Endothelial cell of umbilical vein (primary cell): Measurements from ENCODE around the gene CLIP4. TPM values are rescaled to one million over a fixed set of nuclear protein-coding genes. Genes with fewer than 3 reads are reported as not detected.

ENCODE experiments used
- BruUV-seq: library from RNA; stranded (reverse); fragments of 400-500 nt; replicated peaks from 2 replicates; lab custom pipeline; 2021; lab: Mats Ljungman, UMichigan
- CTCF ChIA-PET: fragments of 300-600, 350-600 bp; sonication (Branson Sonifier 250); formaldehyde crosslinking; loops from one replicate; lab custom pipeline; 2021; ENCODE audit warnings: antibody characterized with exemption, inconsistent platforms; lab: Charles Lee
- POLR2A ChIA-PET: fragments of 300-600, 350-600 bp; sonication (Branson Sonifier 250); formaldehyde crosslinking; loops from one replicate; lab custom pipeline; 2021; ENCODE audit warnings: antibody characterized with exemption, inconsistent platforms; lab: Charles Lee
- DNase-seq: peaks from one replicate; pipeline ENCODE4 v3.0.0-alpha.2; 2011; ENCODE audit warnings: low read depth, low spot score
- FAIRE-seq: peaks from 2 replicates; lab custom pipeline; 2011; peaks lifted over from hg19 to GRCh38; lab: Jason Lieb, UNC
- H2AFZ ChIP-seq: 2 replicates; pipeline ENCODE4 v1.6.0; 2012; ENCODE audit warnings: low read depth, low read length, control low read depth, inconsistent platforms
- H3K27ac ChIP-seq: 2 replicates; pipeline ENCODE4 v1.5.1; 2011; ENCODE audit warnings: low read depth, mild to moderate bottlenecking, control low read depth, low read length, moderate library complexity; ENCODE audit not compliant: insufficient read depth
- H3K27me3 ChIP-seq, 2 experiments: 2 replicates each; pipeline versions ENCODE4 v1.6.0 to v1.6.1; 2011; ENCODE audit warnings: low read length in 2 of 2, mixed read lengths in 1 of 2; ENCODE audit not compliant: control insufficient read depth in 2 of 2, insufficient read depth in 2 of 2
- H3K36me3 ChIP-seq, 2 experiments: 2 replicates in 1 of 2; 3 replicates in 1 of 2; pipeline ENCODE4 v1.5.1; 2011; ENCODE audit warnings: low read length in 2 of 2, mild to moderate bottlenecking in 1 of 2, moderate library complexity in 1 of 2; ENCODE audit not compliant: control insufficient read depth in 2 of 2, insufficient read depth in 2 of 2; ENCODE audit errors: extremely low read depth in 1 of 2
- H3K4me1 ChIP-seq: 3 replicates; pipeline ENCODE4 v1.5.1; 2011; ENCODE audit warnings: mild to moderate bottlenecking, low read length; ENCODE audit not compliant: control insufficient read depth, insufficient read depth; ENCODE audit errors: extremely low read depth
- H3K4me2 ChIP-seq: 2 replicates; pipeline ENCODE4 v1.6.1; 2011; ENCODE audit warnings: low read length, control low read depth, mixed read lengths; ENCODE audit not compliant: insufficient read depth
- H3K4me3 ChIP-seq, 3 experiments: fragments of 200-600 bp in 1 of 3; sonication (generic), shearing (Covaris generic) in 1 of 3; replicated peaks in 1 of 3; 2 replicates each; pipeline ENCODE4 v1.5.1; 2011 to 2016; ENCODE audit warnings: control low read depth in 3 of 3, low read length in 3 of 3, mild to moderate bottlenecking in 2 of 3, inconsistent platforms in 1 of 3, low read depth in 1 of 3, moderate library complexity in 1 of 3; ENCODE audit not compliant: insufficient read depth in 1 of 3
- H3K79me2 ChIP-seq: 2 replicates; pipeline ENCODE4 v1.6.0; 2012; ENCODE audit warnings: low read length, inconsistent platforms; ENCODE audit not compliant: control insufficient read depth, insufficient read depth
- H3K9ac ChIP-seq: replicated peaks from 2 replicates; pipeline ENCODE3; 2011; ENCODE audit warnings: low read length, control low read depth; ENCODE audit not compliant: insufficient read depth; ENCODE audit errors: extremely low read depth
- H3K9me1 ChIP-seq: replicated peaks from 3 replicates; pipeline ENCODE4 v1.6.0; 2011; ENCODE audit warnings: mild to moderate bottlenecking, low read length; ENCODE audit not compliant: control insufficient read depth, insufficient read depth; ENCODE audit errors: extremely low read depth
- H3K9me3 ChIP-seq: replicated peaks from 2 replicates; pipeline ENCODE4 v1.5.1; 2012; ENCODE audit warnings: low read length, inconsistent platforms; ENCODE audit not compliant: control insufficient read depth, insufficient read depth
- H4K20me1 ChIP-seq: replicated peaks from 2 replicates; pipeline ENCODE3; 2011; ENCODE audit warnings: mild to moderate bottlenecking, low read length; ENCODE audit not compliant: control insufficient read depth, insufficient read depth; ENCODE audit errors: extremely low read depth
- CTCF ChIP-seq, 2 donors: IDR thresholded peaks; 1 replicate in 1 of 2; 2 replicates in 1 of 2; pipeline ENCODE4 v1.5.1; 2011; ENCODE audit warnings: low read length in 2 of 2, mild to moderate bottlenecking in 2 of 2, moderate library complexity in 2 of 2, control low read depth in 1 of 2, inconsistent platforms in 1 of 2, low read depth in 1 of 2; ENCODE audit not compliant: insufficient read depth in 1 of 2; ENCODE audit errors: extremely low read depth in 1 of 2
- EZH2 ChIP-seq: IDR thresholded peaks from 2 replicates; pipeline ENCODE4 v1.6.1; 2012; ENCODE audit warnings: borderline replicate concordance, low read depth, mild to moderate bottlenecking, moderate library complexity, low read length, inconsistent platforms; ENCODE audit not compliant: severe bottlenecking
- FOS ChIP-seq: IDR thresholded peaks from 2 replicates; pipeline ENCODE4 v1.6.1; 2011; ENCODE audit warnings: mild to moderate bottlenecking, low read length, moderate library complexity, borderline replicate concordance; ENCODE audit not compliant: insufficient read depth
- GATA2 ChIP-seq: IDR thresholded peaks from 2 replicates; pipeline ENCODE4 v1.7.0; 2011; ENCODE audit warnings: low read depth, mild to moderate bottlenecking, moderate library complexity, mixed read lengths, low read length; ENCODE audit not compliant: insufficient read length, insufficient read depth
- JUN ChIP-seq: IDR thresholded peaks from 2 replicates; pipeline ENCODE4 v1.6.1; 2011; ENCODE audit warnings: borderline replicate concordance, low read depth; ENCODE audit not compliant: insufficient read length, insufficient read depth
- MAX ChIP-seq: IDR thresholded peaks from 2 replicates; pipeline ENCODE4 v1.6.1; 2011; ENCODE audit not compliant: insufficient read depth, insufficient read length
- MYC ChIP-seq: IDR thresholded peaks from one replicate; pipeline ENCODE4 v1.6.1; 2011; ENCODE audit warnings: mild to moderate bottlenecking, low read depth, low read length
- POLR2A ChIP-seq: IDR thresholded peaks from 2 replicates; pipeline ENCODE4 v1.6.1; 2012; ENCODE audit warnings: low read depth, mild to moderate bottlenecking, control low read depth, low read length
- POLR2AphosphoS5 ChIP-seq: IDR thresholded peaks from 2 replicates; pipeline ENCODE4 v1.6.1; 2012; ENCODE audit warnings: low read depth, mild to moderate bottlenecking, control low read depth, low read length, moderate library complexity; ENCODE audit not compliant: insufficient read depth
- dilution Hi-C: fragments of 300-500 bp; cut with MboI; formaldehyde crosslinking; loops from one replicate; pipeline ENCODE4 v1.15.0; 2019; ENCODE audit warnings: low sequenced_read_pairs; ENCODE audit not compliant: extremely low pct_ligation_motif_present
- intact Hi-C: fragments of 100-400 bp; cut with micrococcal nuclease; formaldehyde crosslinking; loops from one replicate; pipeline ENCODE4 v1.10.0; 2022
- polyA plus RNA-seq, 4 experiments: library from polyadenylated mRNA; depleted of rRNA in 3 of 4; stranded (reverse) in 3 of 4; unstranded in 1 of 4; fragments of >200 nt; gene quantifications; 2 replicates each; pipeline versions ENCODE4 v1.2.1 to v1.2.3, GENCODE V29; 2011 to 2012; ENCODE audit warnings: missing spikeins in 1 of 4
- total RNA-seq: library from RNA; stranded (reverse); gene quantifications from 2 replicates; pipeline ENCODE4 v1.2.3, GENCODE V29; 2021

CLIP4 gene
- total and polyA plus RNA-seq, 2 donors (not counting 3 experiments of a cell fraction or from before 2014, with no cell fraction given): 9.2 to 24.0 TPM

GRCh38 chr2:29113891-29114321 is 1.3 kb upstream of the CLIP4 start:
- no peak for TF ChIP-seq CTCF (IDR thresholded peaks at IDR 0.05; ENCODE audit: extremely low read depth in 1 of 2, insufficient read depth in 1 of 2, low read depth in 1 of 2, low read length in 2 of 2)
- TF ChIP-seq POLR2A: no peak
- no peak for TF ChIP-seq FOS
- H2AFZ ChIP-seq: no peak overlapping the region
- peaks cover 27% of the 10 kb centered on the region for H3K4me1 ChIP-seq
- H3K27ac ChIP-seq: no peak overlapping the region
- no peak overlapping the region for H3K4me3 ChIP-seq
- BruUV-seq: no TSS peak
- no peaks in the 10 kb centered on the region for H3K9me1 ChIP-seq
- peaks cover 18% of the 10 kb centered on the region for H3K79me2 ChIP-seq
- dilution Hi-C loops: no loop called here
- intact Hi-C loops: no loop called here
- no peaks in the 10 kb centered on the region for H4K20me1 ChIP-seq
- no peaks in the 10 kb centered on the region for H3K27me3 ChIP-seq
- H3K4me2 ChIP-seq: no peak overlapping the region
- CTCF ChIA-PET: interaction anchor here (1.2 kb wide), 1 partner anchor 15 kb away, joined by 4 read pairs; no protein-coding TSS in a partner anchor
- no peaks in the 10 kb centered on the region for H3K9me3 ChIP-seq
- DNase-seq (no peak), FAIRE-seq (no peak)
- H3K9ac ChIP-seq: no peak overlapping the region
- H3K36me3 ChIP-seq: no peaks in the 10 kb centered on the region
- POLR2A ChIA-PET: no interaction called here

- H3K36me3 ChIP-seq: no peaks in the 10 kb centered on the region
- H3K9ac ChIP-seq: no peak overlapping the region
- no TSS peak for BruUV-seq
- H4K20me1 ChIP-seq: no peaks in the 10 kb centered on the region
- peaks cover 31% of the 10 kb centered on the region for H3K4me1 ChIP-seq
- POLR2A ChIA-PET: no interaction called here
- dilution Hi-C loops: no loop called here
- no peak overlapping the region for H3K27ac ChIP-seq
- H3K79me2 ChIP-seq: peaks cover 23% of the 10 kb centered on the region
- no peak for FAIRE-seq
- DNase-seq: no peak
- H2AFZ ChIP-seq: peak overlapping the region; percentile 92
- H3K27me3 ChIP-seq: no peaks in the 10 kb centered on the region
- no peak overlapping the region for H3K4me3 ChIP-seq
- H3K4me2 ChIP-seq: peak overlapping the region; percentile 58
- H3K9me1 ChIP-seq: no peaks in the 10 kb centered on the region
- intact Hi-C loops: no loop called here
- TF ChIP-seq GATA2: no peak
- TF ChIP-seq FOS: no peak
- TF ChIP-seq POLR2A: no peak
- no peak for TF ChIP-seq EZH2
- no peak for TF ChIP-seq POLR2AphosphoS5
- no peak for TF ChIP-seq MAX
- TF ChIP-seq CTCF (IDR thresholded peaks at IDR 0.05; ENCODE audit: extremely low read depth in 1 of 2, insufficient read depth in 1 of 2, low read depth in 1 of 2, low read length in 2 of 2): no peak
- TF ChIP-seq JUN: no peak
- TF ChIP-seq MYC: no peak
- H3K9me3 ChIP-seq: no peaks in the 10 kb centered on the region
- CTCF ChIA-PET: no interaction called here
These were observed 649 bp upstream of the CLIP4 start for GRCh38 chr2:29114586-29114945.
